Measurements from ENCODE around the gene HOXB8.

The HOXB8 gene

DNA sequence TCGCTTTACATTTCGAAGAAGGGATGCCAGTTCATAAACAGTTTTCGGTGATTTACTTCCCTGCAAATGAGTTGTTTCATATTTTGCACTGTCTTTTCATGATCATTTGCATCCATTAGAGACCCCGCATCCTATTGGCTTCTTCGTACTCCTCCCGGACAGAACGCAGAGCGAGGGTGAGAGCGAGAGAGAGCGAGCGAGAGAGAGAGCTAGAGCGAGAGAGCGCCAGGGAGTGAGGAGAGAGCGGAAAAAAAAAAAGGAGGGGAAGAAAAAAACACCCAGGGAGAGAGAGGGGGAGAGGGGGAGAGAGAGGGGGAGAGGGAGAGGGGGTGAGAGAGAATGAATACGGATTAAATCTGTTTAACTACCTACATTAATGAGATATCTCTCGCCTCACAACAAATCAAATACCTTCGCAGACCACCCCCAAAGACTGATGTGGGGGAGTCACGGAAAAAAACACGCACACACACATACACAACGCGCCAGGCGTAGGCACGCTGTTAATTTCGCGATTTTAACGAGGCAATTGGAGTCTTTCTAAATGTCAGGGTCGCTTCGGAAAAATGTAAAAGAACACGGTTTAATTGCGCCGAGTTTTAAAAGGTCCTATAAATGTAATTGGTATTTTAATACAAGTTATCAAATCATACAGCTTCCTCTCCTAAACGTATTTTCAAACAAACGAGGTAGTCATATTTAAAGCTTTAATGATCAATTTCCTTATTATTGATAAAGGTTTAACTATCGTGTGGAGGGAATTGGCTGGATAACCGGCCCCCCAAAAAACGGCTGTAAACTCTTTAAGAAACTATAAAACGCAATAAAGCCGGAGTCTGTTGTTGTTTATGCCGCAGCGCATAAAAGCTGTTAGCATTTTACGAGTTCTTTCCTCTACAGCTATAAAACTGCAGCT, at the start of gene HOXB8:
Gene HOXB8 (minus strand): TSS at position 246 of the 916 bp plus-strand sequence. CDS start 588 bp downstream, outside the sequence.
- DNase-seq, result no peak

DNA sequence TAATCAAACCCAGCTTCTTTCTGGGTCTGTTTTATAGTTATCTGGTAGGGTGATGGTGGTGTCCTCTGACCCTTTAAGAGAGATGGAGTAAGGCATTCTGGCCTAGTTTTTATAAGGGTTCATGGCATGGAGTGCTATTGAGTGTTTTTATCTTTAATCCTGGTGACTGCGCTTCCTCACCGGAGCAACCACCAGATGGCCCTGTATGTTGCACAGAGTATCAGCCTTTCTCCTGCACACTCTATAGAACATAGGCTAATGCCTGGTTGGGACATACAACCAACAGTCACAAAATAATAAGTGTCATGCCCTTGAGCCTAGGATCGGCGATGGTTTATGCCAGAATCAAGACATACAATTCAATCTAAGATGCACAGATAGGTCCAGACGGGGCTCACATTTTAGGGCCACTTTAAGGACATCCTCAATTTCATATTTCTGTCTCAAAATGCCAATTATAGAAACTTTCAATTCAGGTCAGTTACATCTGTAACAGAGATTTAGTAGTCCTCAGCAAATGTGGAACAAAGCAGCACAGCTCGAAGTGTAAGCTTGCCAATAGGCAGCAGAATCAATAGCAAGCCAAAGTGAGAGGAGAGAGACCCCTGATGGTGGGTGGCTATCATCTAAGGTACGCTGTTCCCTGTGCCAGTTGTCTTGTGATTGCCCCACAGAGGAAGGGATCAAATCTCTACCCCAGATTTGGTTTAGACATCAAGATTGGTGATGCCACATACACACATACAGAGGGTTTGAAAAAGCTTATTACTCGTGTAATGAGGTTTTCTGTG, 48.2 kb upstream of the HOXB8 start:
- peak; percentile 31 for DNase-seq

DNA sequence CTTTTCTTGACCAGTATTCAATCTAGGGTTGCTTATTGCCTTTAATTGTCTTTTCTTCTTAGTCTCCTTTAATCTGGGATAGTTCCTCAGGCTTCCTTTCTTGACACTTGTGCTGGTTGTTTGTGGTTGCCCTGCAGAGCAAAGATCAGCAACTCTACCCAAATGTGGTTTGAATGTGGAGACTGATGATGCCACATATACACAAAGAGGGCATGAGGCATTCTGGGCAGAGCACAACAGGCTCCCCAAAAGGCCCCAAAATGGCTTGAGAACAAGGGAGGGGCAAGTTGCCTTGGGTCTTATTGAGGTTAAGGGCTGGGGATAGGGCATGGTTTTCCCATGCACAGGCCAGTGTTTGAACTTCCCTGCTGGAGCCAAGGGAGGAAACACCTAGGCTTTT, 40.8 kb upstream of the HOXB8 start:
- DNase-seq, result no peak

DNA sequence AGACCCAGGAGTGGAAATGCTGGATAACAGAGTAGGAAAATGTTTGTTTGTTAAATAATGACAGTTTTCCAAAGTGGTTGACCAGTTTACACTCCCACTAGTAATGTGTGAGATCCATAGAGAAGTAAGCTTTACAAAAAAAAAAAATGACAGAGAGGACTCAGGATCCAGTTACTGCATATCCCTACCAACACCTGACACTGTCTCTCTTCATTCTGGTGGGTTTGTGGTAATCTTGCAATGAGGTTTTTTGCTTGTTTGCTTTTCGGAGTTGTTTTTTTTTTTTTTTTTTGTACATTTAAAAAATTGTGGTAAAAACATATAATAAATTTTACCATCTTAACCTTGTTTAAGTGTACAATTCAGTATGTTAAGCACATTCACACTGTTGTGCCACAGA, 34.6 kb upstream of the HOXB8 start:
- no peak for DNase-seq

DNA sequence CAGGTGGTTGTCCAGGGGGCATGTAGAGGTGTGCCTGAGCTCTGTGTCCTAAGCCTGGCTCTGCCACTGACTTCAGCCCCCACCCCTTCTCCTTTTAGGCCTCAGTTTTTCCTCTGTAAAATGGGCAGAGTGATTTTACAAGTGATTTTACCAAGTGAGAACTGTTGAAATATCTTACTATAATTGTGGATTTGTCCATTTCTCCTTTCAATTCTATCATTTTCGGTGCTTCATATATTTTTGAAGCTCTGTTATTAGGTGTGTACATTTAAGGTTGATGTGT, 32.8 kb upstream of the HOXB8 start:
- DNase-seq, result peak; percentile 50

DNA sequence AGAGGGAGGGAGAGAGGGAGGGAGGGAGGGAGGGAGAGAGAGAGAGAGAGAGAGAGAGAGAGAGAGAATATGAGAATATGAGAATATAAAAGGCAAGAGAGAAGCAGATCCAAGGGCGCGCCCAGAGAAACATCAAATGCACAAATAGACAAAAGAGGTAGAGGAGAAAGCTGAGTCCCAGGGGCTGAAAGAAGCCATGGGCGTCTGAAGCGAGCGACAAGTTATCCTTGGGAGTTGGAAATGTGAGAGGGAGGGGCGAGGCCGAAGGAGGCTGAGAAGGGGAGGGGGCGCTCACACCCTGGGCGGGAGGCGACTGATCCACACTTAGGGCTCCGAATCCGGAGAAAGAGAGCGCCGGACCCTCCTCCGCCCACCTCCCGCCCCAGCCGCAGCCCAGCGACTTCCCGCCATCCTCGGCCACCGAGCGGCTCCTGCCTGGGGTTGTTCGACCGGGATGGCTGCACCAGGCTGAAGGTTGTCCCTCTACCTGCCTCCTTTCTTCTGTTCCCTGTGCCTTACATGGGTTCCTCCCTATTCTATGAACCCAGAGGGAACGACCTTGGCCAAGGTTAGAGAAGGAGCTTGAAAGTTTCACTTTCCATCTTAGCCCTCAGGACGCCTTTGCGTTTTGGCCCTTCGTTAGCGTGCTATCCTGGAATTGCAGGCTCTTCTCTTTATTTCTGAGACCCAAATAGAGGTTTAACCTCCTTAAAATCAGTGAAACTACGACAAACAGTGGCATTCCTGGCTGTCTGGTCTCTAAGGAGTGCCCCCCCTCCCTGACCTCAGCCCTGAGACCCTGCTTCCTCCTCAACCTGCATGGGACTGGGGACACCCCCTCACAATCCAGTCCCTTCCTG, 32.2 kb upstream of the HOXB8 start:
- peak; percentile 74 for DNase-seq

DNA sequence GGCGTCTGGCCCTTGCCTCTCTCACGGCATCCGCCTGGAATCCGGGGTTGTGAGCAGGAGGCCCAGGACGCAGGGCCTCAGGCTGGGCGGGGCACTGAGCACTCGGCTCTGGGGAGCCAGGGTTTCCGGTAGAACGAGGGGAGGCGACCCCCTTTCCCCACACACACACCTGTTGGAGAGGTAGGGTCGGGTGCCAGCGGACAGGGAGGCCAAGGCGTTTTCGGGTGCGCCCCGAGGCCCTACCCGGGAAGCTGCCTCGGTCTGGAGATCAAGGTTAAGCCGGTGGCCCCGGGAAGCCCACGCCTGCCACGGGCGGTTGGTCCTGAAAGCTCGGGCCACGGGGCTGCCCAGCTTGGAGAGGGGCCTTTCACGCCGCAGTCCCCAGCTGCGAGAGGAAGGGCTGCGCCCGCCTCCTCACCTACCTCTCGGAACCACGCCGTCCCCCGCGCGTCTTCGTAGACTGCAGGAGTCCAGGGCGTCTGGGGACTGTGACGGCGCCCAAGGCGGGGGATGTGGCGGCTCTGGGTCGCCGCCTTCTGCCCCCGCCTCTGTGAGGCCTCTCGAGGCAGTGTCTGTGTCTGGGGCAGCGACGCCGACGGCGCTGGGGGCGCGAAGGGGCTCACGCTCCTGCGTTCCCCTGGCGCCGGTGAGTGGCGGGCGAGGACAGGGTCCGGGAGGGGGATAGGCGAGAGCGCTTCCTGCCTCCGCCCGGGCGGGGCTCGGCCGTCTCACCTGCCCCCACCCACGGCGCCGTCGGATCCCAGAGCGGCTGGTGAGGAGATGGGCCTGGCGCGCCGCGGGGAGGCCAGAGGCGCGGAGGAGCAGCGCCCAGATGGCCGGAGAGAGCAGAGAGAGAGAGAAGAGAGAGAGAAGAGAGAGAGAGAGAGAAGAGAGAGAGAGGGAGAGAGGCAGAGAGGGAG, 31.4 kb upstream of the HOXB8 start:
- no peak for DNase-seq

DNA sequence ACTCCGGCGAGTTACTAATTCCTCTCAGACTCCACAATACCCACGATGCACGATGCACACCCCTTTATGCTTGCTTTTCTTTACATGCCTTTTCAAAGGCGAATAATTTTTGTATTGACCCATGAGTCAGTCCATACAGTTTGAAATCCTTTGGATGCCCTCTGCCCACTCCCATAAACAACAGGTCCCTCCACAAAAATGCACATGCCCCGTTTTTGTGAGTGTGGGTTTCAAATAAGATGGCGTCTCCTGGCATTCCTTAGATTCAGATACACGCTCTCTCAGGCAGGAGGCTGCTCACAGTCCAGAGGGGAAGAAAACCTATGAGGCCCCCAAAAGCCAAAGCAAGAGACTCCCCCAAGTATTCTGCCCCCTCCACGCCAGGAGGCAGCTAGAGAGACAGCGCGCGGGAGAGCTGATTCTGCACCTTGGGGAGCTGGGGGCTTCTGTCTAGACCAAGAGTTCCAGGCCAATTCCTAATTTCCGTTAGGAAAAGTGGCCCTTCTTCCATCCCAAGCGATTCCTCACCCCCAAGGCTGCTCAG, 30.6 kb upstream of the HOXB8 start:
- DNase-seq, result no peak

DNA sequence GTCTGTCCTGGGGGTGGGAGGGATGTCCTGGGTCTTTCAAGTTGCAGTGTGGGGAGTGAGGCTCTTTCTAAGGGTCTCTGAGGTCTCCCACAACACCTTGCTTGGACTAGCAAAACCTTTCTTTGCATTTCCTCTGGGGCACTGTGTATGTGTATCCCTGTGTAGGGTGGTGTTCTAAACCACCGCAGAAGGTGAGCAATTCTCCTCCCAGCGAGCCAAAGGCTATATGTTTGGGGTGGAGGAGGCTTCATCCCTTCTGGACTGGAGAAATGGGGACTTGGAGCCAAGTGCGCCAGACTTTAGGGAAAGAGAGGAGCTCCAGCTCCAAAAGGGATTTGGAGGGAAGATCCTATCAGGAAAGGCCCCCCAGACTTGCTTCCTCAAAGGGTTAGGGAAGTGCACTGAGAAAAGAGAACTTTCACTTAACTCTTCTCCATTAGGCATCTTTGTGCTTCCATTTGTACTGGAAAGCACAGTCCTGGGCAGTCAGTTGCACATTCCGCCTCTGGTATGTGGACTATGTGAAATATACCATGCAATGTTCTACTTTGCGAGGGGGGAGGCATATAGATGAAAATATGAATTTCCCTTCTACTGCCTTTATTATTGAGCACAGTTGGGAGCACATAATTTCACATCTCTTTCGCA, 29.9 kb upstream of the HOXB8 start:
- no peak for DNase-seq

DNA sequence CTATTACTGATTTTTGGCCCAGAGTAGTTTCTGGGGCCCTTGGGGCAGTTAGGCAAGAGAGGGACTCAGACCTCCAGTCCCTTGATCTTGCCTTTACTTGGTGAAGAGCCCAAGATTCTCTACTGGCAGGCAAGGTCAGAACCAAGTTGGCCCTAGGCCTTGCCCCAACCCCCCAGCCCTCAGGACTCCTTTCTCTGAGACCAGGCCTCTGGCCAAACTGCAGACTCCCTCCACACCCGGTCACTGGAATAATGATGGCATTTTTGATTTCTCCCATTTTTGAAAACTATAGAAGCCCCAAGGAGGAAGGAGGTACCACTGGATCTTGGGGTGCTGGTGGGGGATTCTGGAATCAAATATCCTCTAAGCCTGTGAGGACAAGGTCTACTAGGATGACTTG, 29.1 kb upstream of the HOXB8 start:
- no peak for DNase-seq

DNA sequence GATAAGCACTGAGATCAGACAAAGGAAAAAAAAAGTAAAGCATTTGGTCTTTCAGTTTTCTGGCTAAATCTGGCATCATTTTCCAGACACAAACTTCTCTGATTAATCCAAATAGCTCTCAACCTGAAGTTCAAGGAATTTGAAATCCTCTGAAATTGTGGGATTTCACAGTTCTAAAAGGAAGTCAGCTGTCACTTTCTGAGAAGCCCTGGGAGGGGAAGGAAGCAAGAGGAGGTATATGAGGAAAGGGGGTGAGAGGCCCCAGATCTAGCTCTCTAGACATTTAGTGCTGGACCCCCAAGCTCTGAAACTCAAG, 28.6 kb upstream of the HOXB8 start:
- no peak for DNase-seq

DNA sequence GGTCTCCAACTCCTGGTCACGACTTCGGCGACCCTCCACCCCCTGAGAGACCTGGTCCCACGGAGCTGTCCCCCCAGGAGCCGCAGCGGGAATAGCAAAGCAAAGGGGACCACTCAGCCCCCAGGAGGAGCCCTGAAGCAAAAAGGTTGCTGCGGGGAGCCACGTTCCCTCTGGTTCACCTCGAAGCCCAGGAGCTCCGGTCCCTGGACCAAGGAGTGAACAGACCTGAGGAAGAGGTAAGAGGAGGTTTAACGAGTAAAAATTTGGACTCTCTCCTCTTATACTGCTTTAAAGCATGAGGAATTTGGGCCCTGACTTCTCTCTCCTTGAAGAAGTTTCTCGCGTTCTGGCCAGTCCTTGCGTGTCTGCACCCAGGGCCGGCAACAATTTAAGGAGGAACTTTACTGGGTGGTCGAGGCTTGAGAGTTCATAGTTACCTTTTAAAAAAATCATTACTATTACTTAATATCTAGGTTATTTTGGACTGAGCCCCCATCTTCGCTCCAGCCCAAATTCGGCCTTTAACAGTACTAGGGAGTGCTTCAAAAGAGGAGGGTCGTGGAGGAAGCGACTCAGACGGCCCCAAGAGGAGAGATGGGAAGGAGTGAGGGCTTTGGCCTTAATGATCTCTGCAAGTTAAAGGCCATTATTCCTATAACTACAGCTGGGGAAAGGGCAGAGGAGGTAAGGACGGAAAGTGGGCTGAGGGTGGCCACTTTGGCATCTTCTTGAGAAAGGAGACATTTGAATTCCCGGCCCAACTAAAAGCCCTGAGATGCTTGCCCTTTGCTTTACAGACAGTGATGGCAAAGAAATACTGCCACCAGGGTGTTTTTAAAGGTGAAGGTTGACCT, 28.0 kb upstream of the HOXB8 start:
- DNase-seq, result no peak

DNA sequence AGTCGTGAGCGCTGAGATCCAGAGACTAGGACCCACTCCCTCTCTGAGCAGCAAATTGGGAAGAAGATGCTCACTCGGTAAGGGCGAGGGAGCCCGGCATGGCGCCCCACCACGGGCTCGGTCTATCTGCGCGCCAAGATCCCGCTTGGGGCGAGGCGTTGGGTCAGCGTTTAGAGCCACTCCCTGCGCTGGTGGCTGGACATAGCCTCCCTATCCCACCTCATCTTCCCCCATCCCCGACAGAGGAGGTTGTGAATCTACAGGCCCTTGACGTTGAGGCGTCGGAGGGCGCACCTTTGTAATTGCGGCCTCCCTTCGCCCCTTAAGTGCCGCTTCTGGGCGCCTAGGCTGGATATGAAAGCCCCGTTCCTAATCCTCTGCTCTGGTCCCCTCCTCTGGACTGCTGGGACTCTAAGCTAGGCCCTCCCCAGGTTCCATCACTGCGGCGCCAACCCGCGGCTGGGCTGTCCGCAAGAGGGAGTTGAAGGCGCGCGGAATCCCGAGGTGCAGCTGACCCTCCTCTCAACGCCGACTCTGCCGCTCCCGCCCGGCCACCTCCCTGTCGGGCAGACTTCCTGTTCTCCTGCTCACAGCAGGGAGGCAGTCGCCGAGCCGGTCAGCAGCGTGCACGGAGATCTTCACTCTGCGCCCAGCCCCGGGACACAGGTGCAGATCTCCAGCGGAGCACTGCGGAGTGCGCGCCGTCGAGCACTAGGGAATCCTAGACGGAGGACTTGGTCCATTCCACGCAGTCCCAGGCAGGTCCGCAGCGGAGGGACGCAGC, 27.2 kb upstream of the HOXB8 start:
- no peak for DNase-seq

DNA sequence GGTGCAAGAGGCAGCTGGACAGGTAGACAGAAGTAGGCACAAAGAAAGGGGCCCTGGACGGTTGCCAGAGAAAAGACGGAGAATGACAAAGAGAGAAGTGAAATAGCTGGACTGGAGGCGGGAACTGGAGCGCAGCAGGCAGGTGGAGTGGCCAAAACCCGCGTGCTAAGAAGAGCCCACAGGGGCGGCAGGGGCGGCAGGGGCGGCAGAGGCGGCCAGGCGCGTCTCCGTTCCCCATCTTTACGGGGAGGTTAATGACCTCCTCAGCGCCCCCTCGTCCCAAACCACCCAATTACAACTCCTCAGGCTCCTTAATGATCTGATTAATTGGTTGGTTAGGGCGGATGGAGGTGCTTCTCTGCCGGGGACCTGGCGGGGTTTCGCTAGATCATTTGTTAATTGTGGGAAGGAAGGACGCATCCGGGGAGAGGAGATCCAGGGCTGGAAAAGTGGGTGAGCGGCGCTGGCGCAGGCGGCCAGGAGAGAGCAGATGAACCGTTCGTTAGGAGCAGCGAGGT, 26.5 kb upstream of the HOXB8 start:
- DNase-seq, result no peak

DNA sequence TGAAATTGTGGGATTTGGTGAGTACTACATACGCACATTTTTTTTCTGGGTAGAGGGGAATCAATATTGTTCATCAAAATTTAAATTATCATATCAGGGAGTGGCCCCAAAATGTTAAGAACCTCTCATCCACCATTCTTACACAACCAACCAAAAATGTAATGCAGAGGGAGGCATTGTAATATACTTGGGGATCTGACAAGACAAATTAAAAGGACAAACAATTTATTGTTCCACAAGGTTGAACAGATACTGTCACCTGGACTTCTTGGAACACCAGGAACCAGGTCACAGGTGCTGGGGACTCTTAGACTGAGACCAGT, 25.7 kb upstream of the HOXB8 start:
- no peak for DNase-seq

DNA sequence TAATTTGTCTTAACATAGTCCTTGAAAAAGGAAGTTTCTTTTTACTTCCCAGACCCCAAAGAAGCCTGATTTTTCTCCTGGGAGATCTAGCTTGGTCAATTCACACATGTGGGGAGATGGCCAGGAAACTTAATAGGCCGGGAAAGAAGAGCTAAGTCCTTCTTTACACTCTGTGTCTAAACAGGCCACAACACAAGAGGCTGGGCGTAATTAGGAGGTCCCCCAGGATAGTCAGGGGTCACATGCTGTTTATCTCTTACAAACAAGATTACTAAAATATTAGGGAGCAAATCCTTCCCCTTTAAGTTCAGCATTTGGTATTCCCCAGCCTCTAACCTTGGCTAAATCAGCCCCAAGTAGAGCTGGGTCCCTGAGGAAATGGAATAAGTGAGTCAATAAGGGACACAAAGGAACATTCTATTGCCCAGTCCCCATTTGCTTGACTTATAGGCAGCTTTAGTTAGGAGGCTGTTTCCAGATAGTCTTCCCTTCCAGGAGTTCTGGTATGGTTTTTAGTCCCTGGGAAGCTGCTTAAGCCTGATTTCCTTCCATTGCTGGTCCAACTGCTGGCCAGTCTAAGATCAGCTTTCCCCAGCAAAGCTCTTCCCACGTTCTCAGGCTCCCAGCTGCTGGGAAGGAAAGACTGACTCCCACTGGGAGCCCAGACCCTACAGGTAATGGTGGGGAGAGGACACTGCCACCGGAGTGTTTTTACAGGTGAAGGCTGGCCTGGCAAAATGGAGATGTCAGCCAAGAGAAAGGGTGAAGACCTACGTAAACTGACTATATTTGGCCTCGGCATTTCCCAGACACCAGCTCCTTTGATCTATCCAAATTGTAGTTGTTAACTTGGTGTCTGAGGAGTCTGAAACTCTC, 25.1 kb upstream of the HOXB8 start:
- no peak for DNase-seq

DNA sequence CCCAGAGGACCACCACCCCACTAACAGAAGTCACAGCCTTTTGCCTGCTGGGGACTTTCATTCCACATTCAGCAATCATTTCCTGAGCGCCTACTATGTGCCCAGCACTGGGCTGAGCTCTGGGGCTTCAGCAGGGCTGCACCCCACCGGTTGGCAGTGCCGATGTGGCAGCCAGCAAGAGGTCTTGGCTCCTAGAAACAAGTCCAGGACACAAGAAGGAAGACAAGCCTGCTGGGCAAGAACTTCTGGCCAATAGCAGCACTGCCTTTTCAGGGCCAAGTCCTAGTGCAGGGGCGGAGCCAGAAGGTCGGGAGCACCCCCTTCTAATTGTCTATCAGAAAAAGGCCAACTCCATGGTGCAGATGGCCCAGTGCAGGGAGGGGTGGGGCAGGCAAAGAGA, 24.0 kb upstream of the HOXB8 start:
- peak; percentile 33 for DNase-seq

All from OCI-M1 (cell line).